K562 (cell line): ENCODE measurements around the gene STX17. TPM values are rescaled to one million over a fixed set of nuclear protein-coding genes. Genes with fewer than 3 reads are reported as not detected.

Experiments
- ATAC-seq: fragments of 200-7000 bp; cut with Tn5 transposase; 3 replicates; pipeline ENCODE4 v1.9.1; 2020; ENCODE audit warnings: moderate library complexity
- BruUV-seq: library from RNA; stranded (reverse); fragments of 400-500 nt; replicated peaks from 2 replicates; lab custom pipeline; 2021; lab: Mats Ljungman, UMichigan
- CTCF ChIA-PET: fragments of 300-600 bp; formaldehyde crosslinking; extraction: SDS; loops from one replicate; lab custom pipeline; 2021; ENCODE audit warnings: low intra/inter-chr PET ratio; lab: Yijun Ruan, JAX
- POLR2A ChIA-PET: fragments of 300-600, 350-650 bp; sonication (Branson Sonifier 250); formaldehyde crosslinking; extraction: SDS; loops from one replicate; lab custom pipeline; 2021; ENCODE audit warnings: antibody characterized with exemption, inconsistent platforms; lab: Yijun Ruan, JAX
- DNase-seq, 4 experiments: peaks; one replicate each; pipeline versions ENCODE4 v3.0.0 to v3.0.0-alpha.2; 2011 to 2018; ENCODE audit warnings: low spot score in 3 of 4, mixed read lengths in 3 of 4; ENCODE audit errors: extremely low read depth in 1 of 4
- FAIRE-seq: peaks from 2 replicates; lab custom pipeline; 2011; peaks lifted over from hg19 to GRCh38; lab: Jason Lieb, UNC
- H2AFZ ChIP-seq: 2 replicates; pipeline ENCODE4 v1.6.0; 2011; ENCODE audit warnings: low read depth, low read length, control low read depth, inconsistent platforms
- H3K27ac ChIP-seq: fragments of 200-600 bp; 3 replicates; pipeline ENCODE4 v1.8.0; 2011; ENCODE audit warnings: low read depth, mild to moderate bottlenecking, control low read depth, inconsistent platforms, low read length, moderate library complexity, mixed read lengths; ENCODE audit errors: extremely low read depth
- H3K27me3 ChIP-seq, 2 experiments: fragments of 300-600 bp in 1 of 2; 2 replicates in 1 of 2; 3 replicates in 1 of 2; pipeline versions ENCODE4 v1.6.0 to v1.8.0; 2011; ENCODE audit warnings: inconsistent platforms in 2 of 2, low read length in 2 of 2, mild to moderate bottlenecking in 1 of 2, mixed read lengths in 1 of 2, moderate library complexity in 1 of 2; ENCODE audit not compliant: control insufficient read depth in 2 of 2, insufficient read depth in 2 of 2
- H3K36me3 ChIP-seq: fragments of 300-600 bp; 3 replicates; pipeline ENCODE4 v1.8.0; 2011; ENCODE audit warnings: mild to moderate bottlenecking, low read length, inconsistent platforms; ENCODE audit not compliant: control insufficient read depth, insufficient read depth
- H3K4me1 ChIP-seq, 2 experiments: fragments of 200-600 bp in 1 of 2; replicated peaks in 1 of 2; 2 replicates in 1 of 2; 3 replicates in 1 of 2; pipeline versions ENCODE4 v1.5.1 to v1.8.0; 2011; ENCODE audit warnings: inconsistent platforms in 2 of 2, low read length in 2 of 2, mild to moderate bottlenecking in 1 of 2, mixed read lengths in 1 of 2, moderate library complexity in 1 of 2; ENCODE audit not compliant: control insufficient read depth in 2 of 2, insufficient read depth in 2 of 2
- H3K4me2 ChIP-seq: 2 replicates; pipeline ENCODE4 v1.6.1; 2011; ENCODE audit warnings: low read length, control low read depth, inconsistent platforms, mixed read lengths; ENCODE audit not compliant: insufficient read depth
- H3K4me3 ChIP-seq: fragments of 200-600 bp; sonication (generic), shearing (Covaris generic); 2 replicates; pipeline ENCODE4 v1.5.1; 2016; ENCODE audit warnings: control low read depth, inconsistent platforms
- H3K79me2 ChIP-seq: fragments of 200-600 bp; 3 replicates; pipeline ENCODE4 v1.8.0; 2011; ENCODE audit warnings: low read length, inconsistent platforms; ENCODE audit not compliant: control insufficient read depth, insufficient read depth
- H3K9ac ChIP-seq, 2 experiments: 2 replicates each; pipeline versions ENCODE4 v1.6.0 to v1.6.1; 2011; ENCODE audit warnings: low read depth in 2 of 2, low read length in 2 of 2, control low read depth in 1 of 2, inconsistent platforms in 1 of 2, mild to moderate bottlenecking in 1 of 2, mixed read lengths in 1 of 2; ENCODE audit not compliant: insufficient read depth in 1 of 2
- H3K9me1 ChIP-seq: one replicate; pipeline ENCODE4 v1.6.0; 2011; ENCODE audit warnings: inconsistent platforms, mild to moderate bottlenecking, low read length, moderate library complexity; ENCODE audit not compliant: control insufficient read depth, insufficient read depth
- H3K9me3 ChIP-seq: replicated peaks from 2 replicates; pipeline ENCODE4 v1.5.1; 2011; ENCODE audit warnings: low read depth, low read length, inconsistent platforms; ENCODE audit not compliant: control insufficient read depth, insufficient read depth
- H4K20me1 ChIP-seq: replicated peaks from 2 replicates; pipeline ENCODE4 v1.6.1; 2011; ENCODE audit warnings: low read length, inconsistent platforms, mixed read lengths; ENCODE audit not compliant: control insufficient read depth, insufficient read depth
- ATF6 ChIP-seq: sonication (generic); formaldehyde crosslinking; IDR thresholded peaks from 2 replicates; pipeline ENCODE4 v1.4.0; 2020; ENCODE audit warnings: mild to moderate bottlenecking, missing genetic modification reagents
- CBFA2T2 ChIP-seq: fragments of 450-650 bp; conservative IDR thresholded peaks from 2 replicates; pipeline ENCODE4 v1.6.1; 2017; ENCODE audit warnings: mild to moderate bottlenecking
- CBFA2T3 ChIP-seq: fragments of 450-650 bp; IDR thresholded peaks from 2 replicates; pipeline ENCODE4 v1.6.1; 2017
- CREM ChIP-seq: IDR thresholded peaks from 2 replicates; pipeline ENCODE4 v1.6.1; 2014; ENCODE audit warnings: antibody characterized with exemption, low read depth
- FOXK2 ChIP-seq, 2 experiments: fragments of 450-650 bp; IDR thresholded peaks in 1 of 2; conservative IDR thresholded peaks in 1 of 2; 2 replicates each; pipeline ENCODE4 v1.6.1; 2016; ENCODE audit warnings: low read depth in 2 of 2, mild to moderate bottlenecking in 1 of 2
- GABPB1 ChIP-seq: sonication (generic); formaldehyde crosslinking; IDR thresholded peaks from 2 replicates; pipeline ENCODE4 v1.8.0; 2022; ENCODE audit warnings: mild to moderate bottlenecking, missing genetic modification reagents
- HDAC6 ChIP-seq: IDR thresholded peaks from 2 replicates; pipeline ENCODE4 v1.6.1; 2012; ENCODE audit warnings: low read depth, mild to moderate bottlenecking, control low read depth, inconsistent platforms, low read length, moderate library complexity
- HMG20B ChIP-seq: fragments of 250-450 bp; sonication (Bioruptor Pico); IDR thresholded peaks from 2 replicates; pipeline ENCODE4 v1.5.0; 2021; ENCODE audit warnings: mild to moderate bottlenecking
- HNRNPK ChIP-seq: fragments of 200-400 bp; formaldehyde crosslinking; IDR thresholded peaks from one replicate; pipeline ENCODE4 v1.6.1; 2018; ENCODE audit warnings: mild to moderate bottlenecking, low read depth, low read length; ENCODE audit not compliant: poor library complexity, severe bottlenecking
- KDM5B ChIP-seq: fragments of 200-600 bp; sonication (generic); IDR thresholded peaks from 2 replicates; pipeline ENCODE4 v1.6.1; 2012; ENCODE audit warnings: low read depth, mild to moderate bottlenecking, moderate library complexity, low read length, control low read depth, inconsistent platforms; ENCODE audit not compliant: insufficient replicate concordance
- PHF20 ChIP-seq: fragments of 450-650 bp; IDR thresholded peaks from 2 replicates; pipeline ENCODE4 v1.6.1; 2018; ENCODE audit not compliant: partially characterized antibody
- SAFB ChIP-seq: fragments of 200-400 bp; formaldehyde crosslinking; IDR thresholded peaks from 2 replicates; pipeline ENCODE4 v1.6.1; 2017; ENCODE audit warnings: low read depth, low read length, borderline replicate concordance
- TCF3 ChIP-seq: sonication (generic); formaldehyde crosslinking; IDR thresholded peaks from 2 replicates; pipeline ENCODE4 v1.4.0; 2020; ENCODE audit warnings: mild to moderate bottlenecking, missing genetic modification reagents
- THAP7 ChIP-seq: fragments of 250-450 bp; sonication (Bioruptor Pico); IDR thresholded peaks from 2 replicates; pipeline ENCODE4 v1.5.0; 2021
- ZNF133 ChIP-seq: fragments of 250-450 bp; sonication (Bioruptor Pico); IDR thresholded peaks from 2 replicates; pipeline ENCODE4 v1.4.0; 2020; ENCODE audit warnings: mild to moderate bottlenecking
- ZNF23 ChIP-seq: fragments of 250-450 bp; sonication (Bioruptor Pico); IDR thresholded peaks from 2 replicates; pipeline ENCODE4 v1.4.0; 2020; ENCODE audit warnings: mild to moderate bottlenecking
- ZNF282 ChIP-seq: sonication (generic); formaldehyde crosslinking; IDR thresholded peaks from 2 replicates; pipeline ENCODE4 v1.8.1; 2023; ENCODE audit warnings: missing genetic modification reagents
- ZNF57 ChIP-seq: fragments of 450-650 bp; formaldehyde crosslinking; IDR thresholded peaks from 2 replicates; pipeline ENCODE4 v1.4.0; 2020; ENCODE audit warnings: mild to moderate bottlenecking, moderate library complexity
- WGBS: fragments of 100-300 bp; shearing (Covaris generic); methylation state at CpG from one replicate; pipeline ENCODE4 v1.1.6; 2016; ENCODE audit warnings: low coverage, mixed read lengths; ENCODE audit not compliant: insufficient coverage; ENCODE audit errors: missing lambda C conversion rate; 5-methylcytosine and 5-hydroxymethylcytosine counted together
- in situ Hi-C: fragments of 300-500 bp; cut with MboI; formaldehyde crosslinking; loops from 4 replicates; pipeline ENCODE4 v1.15.0; 2018; ENCODE audit warnings: inconsistent platforms, mixed read lengths
- intact Hi-C: fragments of 100-400 bp; cut with micrococcal nuclease; formaldehyde crosslinking; loops from 2 replicates; pipeline ENCODE4 v1.14.2; 2022
- polyA plus RNA-seq, 8 experiments: library from polyadenylated mRNA; depleted of rRNA in 4 of 8; stranded (reverse) in 5 of 8; unstranded in 3 of 8; fragments of >200 nt; fragmentation: Nextera tagmentation in 2 of 8; fragmentation: Illumina TruSeq in 1 of 8; extraction: Ambion mirVana in 2 of 8; extraction: Trizol in 1 of 8; gene quantifications; 2 replicates each; pipeline versions ENCODE4 v1.2.1 to v1.2.3, GENCODE V29; 2011 to 2014; ENCODE audit warnings: inconsistent platforms in 1 of 8, missing spikeins in 1 of 8
- total RNA-seq, 7 experiments: library from RNA; depleted of rRNA in 6 of 7; stranded (reverse); fragments of >200 nt in 6 of 7; fragmentation: Illumina TruSeq in 2 of 7; extraction: Trizol in 2 of 7; gene quantifications; 2 replicates each; pipeline versions ENCODE4 v1.2.1 to v1.2.3, GENCODE V29; 2011 to 2021; ENCODE audit warnings: low replicate concordance in 1 of 7

STX17 gene
- total and polyA plus RNA-seq, 9 of the 15 experiments (the other 6 are each of a cell fraction or from before 2014, with no cell fraction given), result 14.4 to 25.1 (median 19.0) TPM

GRCh38 chr9:99919930-99920329, 13.5 kb downstream of the STX17 start:
- WGBS, result 48% methylated on average over 2 of the region's 2 CpGs
- BruUV-seq, result no TSS peak
- FAIRE-seq (peak; percentile 48), ATAC-seq (no peak), DNase-seq (no peak)
- Histone ChIP-seq H3K27me3 (no peaks in the 10 kb centered on the region), H3K9me1 (no peaks in the 10 kb centered on the region), H3K79me2 (no peaks in the 10 kb centered on the region), H3K9ac (no peak overlapping the region), H4K20me1 (no peaks in the 10 kb centered on the region), H2AFZ (no peak overlapping the region), H3K27ac (no peak overlapping the region), H3K4me3 (no peak overlapping the region), H3K4me1 (peaks cover 0 to 9% of the 10 kb centered on the region in 2 experiments; a peak in 2 of 5 replicates), H3K36me3 (peaks cover 56% of the 10 kb centered on the region), H3K9me3 (no peaks in the 10 kb centered on the region), H3K4me2 (no peak overlapping the region)
- in situ Hi-C loops (no loop called here), intact Hi-C loops (no loop called here)
- CTCF ChIA-PET, result no interaction called here
- POLR2A ChIA-PET, result interaction anchor here (0.8 to 1.3 kb wide), 3 partner anchors 13 to 1003 kb away, joined by 3 read pairs; no protein-coding TSS in a partner anchor
- TF ChIP-seq ZNF57 (CRISPR knock-in tag), result no peak
- no peak for TF ChIP-seq THAP7 (CRISPR knock-in tag)
- TF ChIP-seq CBFA2T2, result 0 out of 2 replicates have a peak, but pooled peaks have one; percentile 3
- TF ChIP-seq HNRNPK, result no peak
- no peak for TF ChIP-seq PHF20
- TF ChIP-seq HDAC6, result no peak
- no peak for TF ChIP-seq ZNF282 (CRISPR knock-in tag)
- TF ChIP-seq SAFB, result no peak
- no peak for TF ChIP-seq ZNF133 (CRISPR knock-in tag)
- TF ChIP-seq HMG20B (CRISPR knock-in tag), result no peak
- TF ChIP-seq GABPB1 (CRISPR knock-in tag), result no peak
- no peak for TF ChIP-seq KDM5B
- no peak for TF ChIP-seq FOXK2 (conservative IDR thresholded peaks at IDR 0.05 in 1 of 2, IDR thresholded peaks at IDR 0.05 in 1 of 2; ENCODE audit: low read depth in 2 of 2)
- TF ChIP-seq ATF6 (CRISPR knock-in tag), result no peak
- no peak for TF ChIP-seq CREM
- TF ChIP-seq ZNF23 (CRISPR knock-in tag), result no peak
- TF ChIP-seq TCF3, result peak; percentile 59
- TF ChIP-seq CBFA2T3, result peak; percentile 47
